GM18511 (cell line): ENCODE results near the gene CHDH.

Source experiments
- ATAC-seq: cut with Tn5 transposase; IDR thresholded peaks from one replicate; pipeline ENCODE4 v1.9.1; 2021; ENCODE audit warnings: mild to moderate bottlenecking, moderate library complexity; ENCODE audit not compliant: unreplicated experiment

The CHDH gene, protein sequence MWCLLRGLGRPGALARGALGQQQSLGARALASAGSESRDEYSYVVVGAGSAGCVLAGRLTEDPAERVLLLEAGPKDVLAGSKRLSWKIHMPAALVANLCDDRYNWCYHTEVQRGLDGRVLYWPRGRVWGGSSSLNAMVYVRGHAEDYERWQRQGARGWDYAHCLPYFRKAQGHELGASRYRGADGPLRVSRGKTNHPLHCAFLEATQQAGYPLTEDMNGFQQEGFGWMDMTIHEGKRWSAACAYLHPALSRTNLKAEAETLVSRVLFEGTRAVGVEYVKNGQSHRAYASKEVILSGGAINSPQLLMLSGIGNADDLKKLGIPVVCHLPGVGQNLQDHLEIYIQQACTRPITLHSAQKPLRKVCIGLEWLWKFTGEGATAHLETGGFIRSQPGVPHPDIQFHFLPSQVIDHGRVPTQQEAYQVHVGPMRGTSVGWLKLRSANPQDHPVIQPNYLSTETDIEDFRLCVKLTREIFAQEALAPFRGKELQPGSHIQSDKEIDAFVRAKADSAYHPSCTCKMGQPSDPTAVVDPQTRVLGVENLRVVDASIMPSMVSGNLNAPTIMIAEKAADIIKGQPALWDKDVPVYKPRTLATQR

GRCh38 chr3:53846134-53846850 lies at the start of gene CHDH, which contains the start of gene IL17RB:
Gene CHDH, minus strand, starts transcription at chr3:53846419. Its CDS starts 22,411 bp downstream, at chr3:53824008.
Gene IL17RB, plus strand, starts transcription at chr3:53846568. Its CDS starts 21 bp downstream, at chr3:53846589.
- ATAC-seq, result peak; percentile 48

GRCh38 chr3:53892286-53892637 lies 46.0 kb upstream of the CHDH start:
- no peak for ATAC-seq

DNA sequence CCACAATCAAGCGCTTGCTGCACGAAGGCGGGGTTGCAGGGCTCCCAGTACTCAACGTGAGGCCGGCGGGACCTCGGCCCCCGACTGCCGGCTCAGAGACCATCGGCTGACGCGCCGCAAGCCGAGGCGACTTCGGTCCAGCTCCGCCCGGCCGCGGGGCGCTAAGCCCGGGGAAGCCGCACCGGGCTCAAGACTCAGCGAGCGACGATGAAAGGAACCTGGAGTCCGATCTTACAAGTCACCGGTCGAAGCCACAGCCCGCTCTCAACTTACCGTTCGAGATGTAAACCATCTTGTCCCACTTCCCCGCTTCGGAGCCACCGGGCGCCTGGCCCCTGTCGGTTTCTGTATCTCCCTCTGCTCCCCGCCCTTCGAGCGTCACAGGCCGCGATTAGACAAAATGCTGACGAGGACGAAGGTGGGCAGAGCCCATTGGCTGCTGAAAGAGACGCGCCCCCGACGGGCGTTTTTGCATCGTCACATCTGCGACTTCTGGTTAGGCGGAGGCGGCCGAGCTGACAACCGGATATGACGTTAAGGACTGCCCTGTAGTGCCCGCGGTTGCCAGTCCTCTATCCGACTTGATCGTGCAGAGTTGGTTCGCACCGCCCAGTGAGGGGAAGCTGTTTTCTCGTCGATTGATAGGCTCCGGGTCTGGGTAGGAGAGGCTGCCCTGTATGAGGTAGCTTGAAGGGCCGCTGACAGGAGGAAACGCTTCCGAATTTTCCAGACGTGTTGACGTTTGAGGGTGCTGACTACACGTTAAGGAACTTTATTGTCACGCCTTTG lies 45.5 kb upstream of the CHDH start, which contains the start of gene SELENOK:
Gene SELENOK (minus strand): TSS at position 363 of the 789 bp plus-strand sequence.
- peak; percentile 97 for ATAC-seq

DNA sequence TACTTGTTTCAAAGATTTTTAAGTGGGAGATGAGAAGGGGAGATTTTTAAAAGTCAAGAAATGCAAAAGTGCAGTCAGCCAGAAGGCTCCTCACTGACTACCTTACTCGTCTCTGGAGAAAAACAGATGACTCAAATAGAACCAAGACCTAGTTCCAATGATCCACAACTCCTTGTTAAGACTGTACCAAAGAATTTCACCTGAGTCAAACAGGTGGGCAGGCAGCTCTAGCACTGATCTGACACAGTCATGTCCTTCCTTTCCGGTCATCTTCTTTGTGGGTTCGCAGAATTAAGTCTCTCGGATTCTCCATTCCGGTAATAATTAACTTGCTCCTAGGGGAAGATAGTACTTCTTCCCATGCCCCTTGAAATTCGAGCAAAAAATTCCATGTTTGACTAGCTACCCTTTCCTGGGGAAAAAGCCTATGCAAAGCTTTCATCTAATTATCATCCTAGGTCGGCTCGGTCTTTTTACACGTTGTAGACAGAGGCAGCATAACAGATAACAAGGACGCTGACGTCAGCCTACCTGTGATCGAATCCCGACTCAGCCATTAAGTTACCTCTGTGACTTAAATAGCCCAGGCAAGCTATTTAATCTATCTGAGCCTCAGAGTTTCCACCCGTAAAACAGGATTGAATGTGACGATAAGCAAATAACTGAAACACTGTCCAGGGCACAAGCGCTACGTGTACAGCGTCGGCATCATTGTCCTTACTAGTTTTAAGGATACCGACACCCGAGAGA lies 44.7 kb upstream of the CHDH start:
- ATAC-seq, result no peak

GRCh38 chr3:53888232-53888631 lies 42.0 kb upstream of the CHDH start:
- no peak for ATAC-seq

- no peak for ATAC-seq
These were observed 41.2 kb upstream of the CHDH start for GRCh38 chr3:53887446-53887845.

DNA sequence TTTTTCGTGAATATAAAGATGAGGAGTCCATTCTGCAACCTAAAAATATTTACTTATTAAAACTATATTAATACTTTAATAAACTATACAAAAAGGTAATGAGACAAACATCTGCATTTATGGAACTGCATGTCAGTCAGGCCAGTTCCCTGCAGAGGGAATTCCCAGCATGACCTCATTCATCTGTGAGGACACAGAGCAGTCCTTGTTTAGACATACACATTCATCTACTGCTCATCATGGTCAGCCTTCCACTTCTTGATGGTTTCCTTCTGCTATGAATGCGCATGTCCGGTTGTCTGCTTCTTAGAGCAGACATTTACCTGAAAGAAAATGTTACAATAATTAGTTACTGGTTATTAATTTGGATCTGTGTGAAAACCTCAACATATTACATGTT lies 39.0 kb upstream of the CHDH start:
- ATAC-seq, result no peak

- ATAC-seq, result no peak
These were observed 38.4 kb upstream of the CHDH start for GRCh38 chr3:53884623-53885022.

GRCh38 chr3:53883008-53883407 lies 36.8 kb upstream of the CHDH start:
- no peak for ATAC-seq

GRCh38 chr3:53881691-53882593 lies 35.7 kb upstream of the CHDH start, which contains the start of gene ACTR8:
Gene ACTR8, minus strand, starts transcription at chr3:53882152. Its CDS starts 51 bp downstream, at chr3:53882101.
- ATAC-seq, result peak; percentile 89

DNA sequence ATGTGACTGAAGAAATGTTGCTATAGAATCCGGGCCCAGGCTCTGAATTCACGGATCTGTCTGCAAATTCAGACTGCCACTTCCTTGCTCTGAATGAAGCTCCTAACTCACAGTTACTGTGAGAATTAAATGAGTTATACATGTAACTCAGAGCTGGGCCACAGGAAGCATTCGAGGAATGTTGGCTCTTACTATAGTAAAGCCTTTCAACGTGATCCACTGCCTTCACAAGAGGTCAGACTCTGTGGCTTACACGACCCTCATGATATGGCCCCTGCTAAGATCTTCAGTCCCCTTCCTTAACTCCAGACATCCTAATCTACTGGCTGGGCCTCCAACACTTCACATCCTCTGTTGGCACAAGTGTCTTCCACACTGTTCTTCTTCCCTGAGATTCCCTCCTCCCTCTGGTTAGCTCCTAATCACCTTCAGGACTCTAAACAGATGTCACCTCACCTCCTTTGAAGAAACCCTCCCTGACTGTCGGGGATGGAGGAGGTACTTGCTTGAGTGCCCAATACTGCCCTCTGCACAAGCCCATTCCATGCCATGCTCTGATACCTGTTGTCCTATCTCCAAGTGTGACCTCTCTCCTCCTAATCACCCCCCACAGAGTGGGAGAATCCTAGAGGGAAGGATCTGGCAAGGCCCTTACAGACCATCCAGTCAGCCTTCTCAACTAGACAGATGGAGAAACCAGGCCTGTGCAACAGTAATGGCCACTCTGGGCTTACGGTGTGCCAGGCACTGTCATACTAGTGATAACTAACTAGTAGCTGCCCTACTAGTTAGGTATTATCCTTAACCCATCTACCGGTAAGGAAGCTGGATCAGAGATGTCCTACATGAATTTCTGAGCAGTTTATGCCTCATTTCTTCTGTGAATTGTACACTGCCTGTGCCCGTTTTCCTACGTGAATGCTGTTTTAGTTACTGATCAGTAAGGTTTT lies 34.5 kb upstream of the CHDH start:
- ATAC-seq, result no peak

DNA sequence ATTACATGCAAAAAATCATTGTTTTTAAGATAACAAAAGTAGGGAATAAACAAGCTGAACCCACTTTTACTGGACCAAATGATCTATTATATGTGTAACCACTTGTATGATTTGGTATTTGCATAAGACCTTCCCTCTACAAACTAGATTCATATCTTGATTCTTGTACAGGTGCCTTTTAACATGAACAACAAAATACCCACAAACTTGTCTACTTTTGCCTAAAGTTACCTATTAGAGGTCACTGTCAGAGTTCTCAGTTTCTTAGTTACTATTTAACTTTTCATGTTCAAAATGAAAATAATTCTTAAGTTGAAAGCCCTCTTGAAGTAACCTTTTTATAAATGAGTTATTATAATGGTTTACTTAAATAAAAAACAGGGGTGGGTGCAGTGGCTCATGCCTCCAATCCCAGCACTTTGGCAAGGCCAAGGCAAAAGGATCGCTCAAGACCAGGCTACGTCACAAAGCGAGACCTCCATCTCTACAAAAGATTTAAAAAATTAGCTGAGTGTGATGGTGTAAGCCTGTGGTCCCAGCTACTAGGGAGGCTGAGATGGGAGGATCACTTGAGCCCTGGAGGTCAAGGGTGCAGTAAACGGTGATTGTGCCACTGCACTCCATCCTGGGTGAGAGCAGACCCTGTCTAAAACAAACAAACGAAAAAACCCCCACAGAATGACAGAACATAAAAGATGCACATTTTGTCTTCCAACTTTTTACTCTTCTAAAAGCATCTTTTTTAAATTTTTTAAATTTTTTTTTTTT lies 19.7 kb upstream of the CHDH start:
- ATAC-seq, result no peak

DNA sequence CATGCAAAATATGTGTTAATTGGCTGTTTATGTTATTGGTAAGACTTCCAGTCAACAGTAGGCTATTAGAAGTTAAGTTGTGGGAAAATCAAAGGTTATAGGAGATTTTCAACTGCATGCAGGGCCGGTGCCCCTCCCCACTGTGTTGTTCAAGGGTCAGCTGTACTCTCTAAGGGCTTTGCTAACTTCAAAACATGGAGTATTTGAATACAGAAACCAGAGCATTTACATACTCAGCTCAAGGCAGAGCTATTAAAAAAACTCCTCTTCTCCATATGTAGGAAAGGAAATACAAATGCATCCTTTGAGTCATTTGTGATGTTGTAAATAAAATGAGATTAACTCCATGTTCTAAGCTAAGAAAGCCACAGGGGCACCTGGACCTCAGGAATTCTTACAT lies 16.9 kb upstream of the CHDH start:
- no peak for ATAC-seq

DNA sequence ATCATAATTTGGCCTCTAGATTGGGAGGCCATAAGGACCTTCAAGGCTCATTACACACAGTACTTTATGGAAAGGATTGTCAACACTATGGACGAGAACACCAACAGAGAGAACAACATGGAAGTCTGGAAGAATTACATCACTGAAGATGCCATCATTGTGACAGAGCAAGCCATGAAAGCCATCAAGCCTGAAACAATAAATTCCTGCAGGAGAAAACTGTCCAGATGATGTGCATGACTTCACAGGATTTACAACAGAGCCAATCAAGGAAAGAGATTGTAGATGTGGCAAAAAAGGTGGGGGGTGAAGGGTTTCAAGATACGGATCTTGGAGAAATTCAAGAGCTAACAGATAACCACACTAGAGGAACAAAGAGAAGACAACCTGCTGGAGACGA lies 16.0 kb upstream of the CHDH start:
- no peak for ATAC-seq

- no peak for ATAC-seq
These were observed 14.0 kb upstream of the CHDH start for GRCh38 chr3:53860196-53860595.

DNA sequence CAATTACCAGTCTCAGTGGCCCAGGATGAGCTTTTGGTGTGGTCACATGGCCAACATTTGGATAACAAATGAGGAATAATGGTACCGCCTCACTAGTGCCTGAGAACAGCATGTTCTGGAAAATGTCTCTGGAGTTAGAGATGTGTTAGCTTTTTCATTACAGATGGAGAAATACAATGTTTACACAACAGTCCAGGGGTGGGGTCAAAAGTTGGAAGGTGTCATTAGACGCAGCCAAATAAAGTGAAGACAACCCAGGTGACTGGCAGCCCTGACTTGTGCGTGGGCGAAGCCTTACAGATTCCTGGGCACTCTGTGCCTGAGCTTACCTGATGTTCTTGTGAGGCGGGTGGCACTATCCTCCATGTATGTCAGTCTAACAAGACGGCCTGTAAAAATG lies 13.0 kb upstream of the CHDH start:
- ATAC-seq, result no peak

DNA sequence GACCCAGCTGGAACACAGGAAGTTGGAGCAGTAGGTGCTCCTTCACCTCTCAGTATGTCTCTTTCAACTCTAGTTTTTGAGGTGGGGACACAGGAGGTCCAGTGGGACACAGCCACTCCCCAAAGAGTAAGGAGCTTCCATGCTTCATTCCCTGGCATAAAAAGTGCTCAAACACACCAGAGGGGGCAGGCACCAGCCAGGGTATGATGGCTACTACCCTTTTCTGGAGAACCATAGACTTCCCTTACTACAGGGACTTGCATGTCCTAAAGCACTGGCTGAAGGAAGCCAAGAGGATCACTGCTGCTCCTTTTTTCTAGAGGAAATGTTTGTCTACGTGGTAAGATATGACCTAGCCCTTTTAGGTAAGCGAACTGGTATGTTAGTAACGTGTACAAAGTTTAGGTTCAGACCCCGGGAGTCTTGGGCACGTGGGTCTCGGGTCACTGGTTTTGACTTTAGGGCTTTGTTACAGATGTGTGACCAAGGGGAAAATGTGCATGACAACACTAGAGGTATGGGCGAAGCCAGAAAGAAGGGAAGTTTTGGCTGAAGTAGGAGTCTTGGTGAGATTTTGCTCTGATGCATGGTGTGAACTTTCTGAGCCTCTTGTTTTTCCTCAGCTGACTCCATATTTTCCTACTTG lies 12.0 kb upstream of the CHDH start:
- ATAC-seq, result no peak
